HG03520 (cell line): ENCODE results near the gene NTM.

Source experiments
- ATAC-seq: cut with Tn5 transposase; IDR thresholded peaks from one replicate; pipeline ENCODE4 v1.9.1; 2021; ENCODE audit warnings: mild to moderate bottlenecking, moderate library complexity; ENCODE audit not compliant: unreplicated experiment

Gene NTM

DNA sequence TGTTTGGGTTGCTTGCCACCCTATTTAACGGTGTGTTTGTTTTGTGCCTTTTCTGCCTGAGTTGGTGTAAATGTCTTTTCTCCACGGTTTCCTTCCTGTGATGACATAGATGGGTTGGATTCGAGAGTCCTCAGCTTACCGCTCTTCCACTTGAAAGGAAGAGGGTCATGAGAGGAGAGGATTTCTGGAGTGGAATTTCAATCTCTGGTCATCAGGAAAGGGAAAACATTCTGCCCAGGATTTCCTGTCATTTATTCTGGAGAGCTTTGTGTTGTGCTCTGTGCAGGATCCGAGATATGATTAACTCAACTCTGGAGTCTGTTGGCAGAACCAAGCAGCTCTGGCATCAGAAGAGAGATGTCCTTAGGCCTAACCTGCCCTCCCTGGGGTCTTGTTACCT is 605.2 kb downstream of the NTM start:
- no peak for ATAC-seq

DNA sequence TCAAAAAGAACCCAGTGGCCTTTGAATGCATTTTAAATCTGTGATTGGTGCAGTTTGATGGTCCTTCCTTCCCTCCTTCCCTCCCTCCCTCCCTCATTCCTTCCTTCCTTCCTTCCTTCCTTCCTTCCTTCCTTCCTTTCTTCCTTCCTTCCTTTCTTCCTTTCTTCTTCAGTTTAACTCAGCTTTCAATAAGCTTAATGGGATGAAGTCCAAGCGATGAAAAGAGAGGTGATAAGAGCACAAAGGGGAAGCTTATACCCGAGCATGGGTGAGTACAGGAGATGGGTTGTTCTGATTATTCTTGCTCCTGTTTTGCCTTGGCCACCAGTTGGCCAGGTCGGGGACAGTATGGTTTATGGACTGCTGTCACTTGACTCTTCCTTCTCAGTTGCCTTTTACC is 605.6 kb downstream of the NTM start:
- ATAC-seq, result no peak

- ATAC-seq, result no peak
These were observed 606.8 kb downstream of the NTM start for GRCh38 chr11:131977231-131977630.

- no peak for ATAC-seq
These were observed 607.4 kb downstream of the NTM start for GRCh38 chr11:131977854-131978253.

- no peak for ATAC-seq
These were observed 607.9 kb downstream of the NTM start for GRCh38 chr11:131978351-131978750.

- ATAC-seq, result no peak
These were observed 608.9 kb downstream of the NTM start for GRCh38 chr11:131979364-131979763.

DNA sequence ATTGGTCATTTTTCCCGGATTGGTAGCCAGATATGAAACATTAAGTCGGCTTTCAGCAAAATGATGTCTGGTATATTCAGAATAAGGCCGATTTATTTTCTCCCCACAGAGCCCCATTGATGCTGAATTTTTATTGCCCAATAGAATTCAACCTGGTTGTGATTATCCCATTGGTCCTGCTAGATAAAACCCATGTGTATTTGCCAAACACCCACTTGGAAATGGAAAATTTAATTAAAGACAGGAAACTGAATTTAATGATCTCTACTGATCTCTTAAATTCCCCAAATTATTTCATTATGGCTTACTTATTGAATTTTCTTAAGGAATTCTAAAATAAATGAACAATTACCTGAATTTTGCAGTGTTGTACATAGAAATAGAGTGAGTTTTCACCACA is 609.8 kb downstream of the NTM start:
- ATAC-seq, result no peak

DNA sequence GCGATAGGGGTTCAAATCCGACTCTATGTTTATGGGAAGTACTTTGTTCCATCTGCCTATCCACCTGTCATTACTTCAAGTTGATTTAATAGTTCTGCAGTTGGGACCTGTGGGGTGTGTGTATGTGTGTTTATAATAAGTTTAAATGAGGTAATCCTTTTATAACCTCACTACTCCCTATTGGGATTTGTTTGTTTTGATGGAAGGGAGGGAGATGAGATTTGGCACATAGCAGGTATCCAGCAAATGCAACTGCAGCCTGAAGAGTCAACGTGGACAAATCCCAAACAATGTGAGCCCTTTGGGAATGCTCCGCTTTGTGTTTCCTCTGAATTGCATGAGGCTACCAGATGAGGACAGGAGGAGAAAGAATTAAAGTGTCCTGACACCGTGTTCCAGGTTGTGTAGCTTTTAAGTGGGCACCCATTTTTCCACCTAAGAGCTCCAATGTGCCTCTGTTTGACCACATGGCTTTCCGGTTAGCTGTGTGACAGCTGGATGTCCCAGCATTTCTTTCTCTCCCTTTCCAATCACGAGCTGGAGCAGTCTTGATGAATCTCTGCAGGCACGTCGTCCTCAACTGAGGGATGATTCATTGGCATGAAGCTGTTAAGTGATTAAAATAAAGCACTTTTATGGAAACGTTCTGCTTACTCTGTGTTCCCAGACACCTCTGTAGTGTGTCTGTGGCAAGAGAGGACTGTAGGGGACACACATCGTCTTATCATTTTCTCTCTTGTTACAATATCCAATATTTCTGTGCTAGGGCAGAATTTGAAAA is 610.7 kb downstream of the NTM start:
- no peak for ATAC-seq

GRCh38 chr11:131982154-131982553 is 611.7 kb downstream of the NTM start:
- ATAC-seq, result no peak

GRCh38 chr11:131985846-131986301 is 615.5 kb downstream of the NTM start:
- ATAC-seq, result no peak

DNA sequence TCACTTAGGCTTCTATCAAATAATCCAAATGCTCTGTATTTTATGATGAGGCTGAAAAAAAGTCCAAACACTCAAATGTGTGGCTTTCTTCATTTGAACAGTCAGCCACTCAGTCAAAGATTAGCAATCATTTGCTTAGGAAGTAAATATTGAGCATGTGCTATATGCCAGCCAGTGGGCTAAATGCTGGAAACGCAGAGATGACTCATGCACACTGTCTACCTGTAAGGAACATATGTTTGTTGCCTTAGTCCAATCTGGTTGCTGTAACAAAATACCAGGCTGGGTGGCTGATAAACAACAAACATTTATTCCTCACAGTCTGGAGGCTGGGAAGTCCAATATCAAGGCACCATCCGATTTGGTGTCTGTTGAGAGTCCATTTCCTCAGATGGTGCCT is 617.3 kb downstream of the NTM start:
- no peak for ATAC-seq

DNA sequence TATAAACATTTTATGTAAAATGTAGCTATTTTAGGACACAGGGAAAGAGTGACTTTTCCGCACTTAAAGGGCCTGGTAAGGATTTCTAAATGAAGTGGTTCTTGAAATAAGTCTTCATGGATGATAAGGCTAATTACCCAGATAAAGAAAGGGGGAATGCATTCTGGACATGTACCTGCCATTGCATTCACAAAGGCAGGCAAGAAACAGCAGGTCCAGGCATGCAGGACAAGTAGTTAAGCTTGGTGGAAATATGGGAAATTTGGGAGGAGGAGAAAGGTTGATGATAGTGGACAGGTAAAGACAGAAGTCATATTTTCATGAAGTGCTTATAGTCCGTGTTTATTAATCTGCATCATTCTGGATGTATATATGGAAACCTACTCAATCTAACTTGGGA is 621.2 kb downstream of the NTM start:
- ATAC-seq, result no peak

DNA sequence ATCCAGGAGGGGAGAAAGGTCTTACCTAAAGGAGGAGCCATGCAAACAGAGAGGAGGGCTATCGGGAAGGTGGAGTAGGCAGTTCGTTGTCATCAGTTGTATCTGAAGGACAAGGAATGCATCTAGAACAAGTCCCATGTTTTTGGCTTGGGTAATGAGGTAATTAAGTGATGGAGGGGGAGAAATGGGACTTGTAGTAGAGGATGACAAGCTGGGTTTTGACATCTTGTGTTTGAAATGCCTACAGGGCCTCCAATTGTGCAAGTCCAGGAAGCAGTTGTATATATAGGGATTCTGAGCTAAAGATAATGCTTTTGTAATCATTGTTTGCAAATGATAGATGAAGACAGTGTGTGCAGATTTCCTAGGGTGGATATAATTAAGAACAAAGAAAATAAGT is 622.8 kb downstream of the NTM start:
- no peak for ATAC-seq

DNA sequence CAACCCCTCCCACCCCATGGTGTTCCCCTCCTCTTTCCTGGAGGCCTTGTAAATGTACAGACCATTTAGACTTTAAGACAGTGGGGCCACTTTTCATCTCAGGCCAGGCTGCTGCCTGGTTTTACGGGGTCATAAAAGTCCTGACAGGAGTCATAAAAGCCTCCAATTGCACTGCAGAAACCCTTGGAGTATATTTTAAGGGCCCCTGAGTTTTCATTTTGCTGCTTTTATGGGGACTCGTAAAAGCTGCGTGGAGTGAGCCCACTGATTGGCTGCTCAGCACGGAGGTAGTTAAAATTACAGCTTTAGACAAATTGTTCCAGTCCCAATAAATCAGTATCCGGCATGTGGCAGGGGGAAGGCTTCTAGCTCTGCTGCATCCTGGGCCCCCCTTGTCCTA is 627.6 kb downstream of the NTM start:
- ATAC-seq, result no peak

- ATAC-seq, result no peak
These were observed 628.7 kb downstream of the NTM start for GRCh38 chr11:131999084-131999483.

- ATAC-seq, result no peak
These were observed 629.5 kb downstream of the NTM start for GRCh38 chr11:131999955-132000354.

- no peak for ATAC-seq
These were observed 635.5 kb downstream of the NTM start for GRCh38 chr11:132005887-132006286.

- ATAC-seq, result no peak
These were observed 636.6 kb downstream of the NTM start for GRCh38 chr11:132006884-132007580.

GRCh38 chr11:132008226-132008625 is 637.8 kb downstream of the NTM start:
- no peak for ATAC-seq

DNA sequence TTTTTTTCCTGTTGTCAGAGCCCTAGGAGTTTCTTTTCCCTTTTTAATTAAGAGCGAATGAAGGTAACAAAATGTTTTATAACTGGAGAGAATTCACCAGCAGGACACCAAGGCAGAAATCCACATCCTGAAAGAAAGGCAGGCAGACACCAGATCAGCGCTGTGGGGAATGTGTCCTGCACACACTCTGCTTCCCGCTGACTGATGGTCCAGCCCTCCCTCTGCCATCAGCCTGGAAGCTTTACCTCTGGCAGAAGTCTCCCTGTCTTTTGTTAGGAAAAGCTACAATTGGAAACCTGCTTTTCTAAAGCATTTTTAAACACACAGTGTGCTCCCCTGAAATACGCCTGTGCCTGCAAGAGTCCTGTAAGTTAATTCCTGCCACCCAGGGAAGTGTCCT is 638.5 kb downstream of the NTM start:
- no peak for ATAC-seq

DNA sequence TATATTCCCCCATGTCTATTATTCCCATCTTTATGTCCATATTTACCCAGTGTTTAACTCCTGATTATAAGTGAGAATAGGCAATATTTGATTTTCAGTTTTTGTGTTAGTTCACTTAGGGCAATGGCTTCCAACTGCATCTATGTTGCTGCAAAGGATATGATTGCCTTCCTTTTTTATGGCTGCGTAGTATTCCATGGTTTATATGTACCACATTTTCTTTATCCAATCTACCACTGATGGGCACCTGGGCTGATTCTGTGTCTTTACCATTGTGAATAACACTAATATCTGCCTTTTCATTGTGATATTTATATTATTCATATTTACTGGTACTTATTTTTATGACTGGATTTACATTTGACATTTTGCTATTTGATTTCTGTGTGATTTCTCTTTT is 649.6 kb downstream of the NTM start:
- no peak for ATAC-seq

GRCh38 chr11:132022285-132022684 is 651.9 kb downstream of the NTM start:
- no peak for ATAC-seq
